K562 (cell line): ENCODE measurements around the gene ECHDC3.

Experiments used
- BHLHE40 ChIP-seq: IDR thresholded peaks from 2 replicates; pipeline ENCODE4 v1.6.1; 2011; ENCODE audit warnings: low read length, improper control_type of control experiment
- CBX2 ChIP-seq: fragments of 200-600 bp; sonication (generic); IDR thresholded peaks from one replicate; pipeline ENCODE4 v1.6.1; 2012; ENCODE audit warnings: mild to moderate bottlenecking, low read length, inconsistent platforms; ENCODE audit not compliant: insufficient read depth, poor library complexity, severe bottlenecking
- CSDE1 ChIP-seq, 2 experiments: fragments of 450-650 bp; IDR thresholded peaks; 2 replicates each; pipeline ENCODE4 v1.6.1; 2016; ENCODE audit warnings: mild to moderate bottlenecking in 1 of 2
- HNRNPL ChIP-seq: fragments of 200-400 bp; formaldehyde crosslinking; IDR thresholded peaks from 2 replicates; pipeline ENCODE4 v1.6.1; 2017; ENCODE audit warnings: low read depth, mild to moderate bottlenecking, low read length
- JUND ChIP-seq, 2 experiments: IDR thresholded peaks; 2 replicates in 1 of 2; 3 replicates in 1 of 2; pipeline ENCODE4 v1.6.1; 2011; ENCODE audit warnings: borderline replicate concordance in 2 of 2, low read depth in 2 of 2, low read length in 2 of 2, improper control_type of control experiment in 1 of 2, missing biosample characterization in 1 of 2, missing genetic modification characterization in 1 of 2, missing genetic modification reagents in 1 of 2
- SP1 ChIP-seq: sonication (generic); formaldehyde crosslinking; IDR thresholded peaks from 2 replicates; pipeline ENCODE4 v1.8.1; 2022; ENCODE audit warnings: mild to moderate bottlenecking, missing genetic modification reagents
- SREBF2 ChIP-seq: sonication (generic); formaldehyde crosslinking; IDR thresholded peaks from 2 replicates; pipeline ENCODE4 v1.4.0; 2020; ENCODE audit warnings: mild to moderate bottlenecking, missing genetic modification reagents
- SRSF1 ChIP-seq: fragments of 200-400 bp; formaldehyde crosslinking; IDR thresholded peaks from 2 replicates; pipeline ENCODE4 v1.6.1; 2017; ENCODE audit warnings: mild to moderate bottlenecking, low read depth, low read length, moderate library complexity
- TCF7L2 ChIP-seq: fragments of 150-350 bp; IDR thresholded peaks from 2 replicates; pipeline ENCODE4 v1.6.1; 2016; ENCODE audit warnings: low read depth, mild to moderate bottlenecking, low read length, moderate library complexity
- U2AF2 ChIP-seq: fragments of 200-400 bp; formaldehyde crosslinking; optimal IDR thresholded peaks from 2 replicates; pipeline ENCODE3; 2017; ENCODE audit warnings: low read depth, mild to moderate bottlenecking, low read length
- ZC3H11A ChIP-seq: IDR thresholded peaks from 2 replicates; pipeline ENCODE4 v1.6.1; 2012; ENCODE audit warnings: low read depth, low read length, improper control_type of control experiment
- ZNF75A ChIP-seq: fragments of 450-650 bp; formaldehyde crosslinking; IDR thresholded peaks from 2 replicates; pipeline ENCODE4 v1.4.0; 2020; ENCODE audit warnings: mild to moderate bottlenecking
- TF ChIP-seq, protein P1 (sequence below): IDR thresholded peaks from 3 replicates; pipeline ENCODE4 v1.6.1; 2011; ENCODE audit warnings: borderline replicate concordance, mild to moderate bottlenecking; ENCODE audit not compliant: insufficient read length, insufficient read depth
- TF ChIP-seq, protein P2 (sequence below): sonication (generic); formaldehyde crosslinking; IDR thresholded peaks from 2 replicates; pipeline ENCODE4 v1.8.1; 2023; ENCODE audit warnings: mild to moderate bottlenecking, missing genetic modification reagents, moderate library complexity

DNA sequence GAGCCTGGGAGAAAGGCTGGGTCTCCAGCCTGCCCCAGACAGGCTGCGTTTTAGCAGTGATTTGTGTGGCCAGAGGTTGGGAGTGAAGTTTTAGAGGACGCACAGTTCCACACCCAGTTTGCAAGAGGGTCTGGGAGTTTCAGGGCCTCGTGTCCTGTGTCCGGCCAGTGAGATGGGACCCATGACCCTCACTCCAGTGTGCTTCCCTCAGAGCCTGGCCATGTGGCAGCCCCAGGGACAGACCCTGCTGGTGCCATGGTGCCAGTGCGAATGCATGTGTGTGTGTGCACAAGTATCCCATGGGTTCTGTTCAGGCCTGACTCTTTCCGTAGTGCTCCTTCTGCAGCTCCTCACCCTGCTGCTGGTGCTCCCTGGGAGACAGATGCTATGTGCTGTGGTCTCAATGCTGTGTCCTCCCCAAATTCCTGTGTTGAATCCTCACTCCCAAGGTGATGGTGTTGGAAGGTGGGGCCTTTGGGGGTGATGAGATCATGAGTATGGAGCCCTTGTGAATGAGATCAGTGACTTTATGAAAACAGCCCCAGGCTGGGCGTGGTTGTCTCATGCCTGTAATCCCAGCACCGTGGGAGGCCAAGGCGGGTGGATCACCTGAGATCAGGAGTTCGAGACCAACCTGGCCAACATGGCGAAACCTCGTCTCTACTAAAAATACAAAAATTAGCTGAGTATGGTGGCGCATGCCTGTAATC is 16.5 kb downstream of the ECHDC3 start:
- TF ChIP-seq SRSF1, result no peak
- no peak for TF ChIP-seq ZC3H11A
- TF ChIP-seq BHLHE40, result no peak
- TF ChIP-seq TCF7L2, result no peak
- TF ChIP-seq, protein P1, sequence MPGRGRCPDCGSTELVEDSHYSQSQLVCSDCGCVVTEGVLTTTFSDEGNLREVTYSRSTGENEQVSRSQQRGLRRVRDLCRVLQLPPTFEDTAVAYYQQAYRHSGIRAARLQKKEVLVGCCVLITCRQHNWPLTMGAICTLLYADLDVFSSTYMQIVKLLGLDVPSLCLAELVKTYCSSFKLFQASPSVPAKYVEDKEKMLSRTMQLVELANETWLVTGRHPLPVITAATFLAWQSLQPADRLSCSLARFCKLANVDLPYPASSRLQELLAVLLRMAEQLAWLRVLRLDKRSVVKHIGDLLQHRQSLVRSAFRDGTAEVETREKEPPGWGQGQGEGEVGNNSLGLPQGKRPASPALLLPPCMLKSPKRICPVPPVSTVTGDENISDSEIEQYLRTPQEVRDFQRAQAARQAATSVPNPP, result no peak
- TF ChIP-seq CSDE1 (IDR thresholded peaks at IDR 0.05), result no peak
- no peak for TF ChIP-seq SREBF2 (CRISPR knock-in tag)
- TF ChIP-seq CBX2, result no peak
- TF ChIP-seq HNRNPL, result no peak
- TF ChIP-seq, protein P2, sequence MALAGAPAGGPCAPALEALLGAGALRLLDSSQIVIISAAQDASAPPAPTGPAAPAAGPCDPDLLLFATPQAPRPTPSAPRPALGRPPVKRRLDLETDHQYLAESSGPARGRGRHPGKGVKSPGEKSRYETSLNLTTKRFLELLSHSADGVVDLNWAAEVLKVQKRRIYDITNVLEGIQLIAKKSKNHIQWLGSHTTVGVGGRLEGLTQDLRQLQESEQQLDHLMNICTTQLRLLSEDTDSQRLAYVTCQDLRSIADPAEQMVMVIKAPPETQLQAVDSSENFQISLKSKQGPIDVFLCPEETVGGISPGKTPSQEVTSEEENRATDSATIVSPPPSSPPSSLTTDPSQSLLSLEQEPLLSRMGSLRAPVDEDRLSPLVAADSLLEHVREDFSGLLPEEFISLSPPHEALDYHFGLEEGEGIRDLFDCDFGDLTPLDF (CRISPR knock-in tag), result no peak
- TF ChIP-seq ZNF75A, result no peak
- no peak for TF ChIP-seq U2AF2
- no peak for TF ChIP-seq JUND (IDR thresholded peaks at IDR 0.05; ENCODE audit: borderline replicate concordance, low read depth, low read length)
- no peak for TF ChIP-seq JUND (tag; IDR thresholded peaks at IDR 0.05; ENCODE audit: borderline replicate concordance, low read depth, low read length)
- no peak for TF ChIP-seq SP1 (CRISPR knock-in tag)
